ENCODE data around the gene NCAPD3.

NCAPD3 gene

GRCh38 chr11:134157451-134157850 is 66.3 kb downstream of the NCAPD3 start:
- no peak for DNase-seq

- DNase-seq, result no peak
These were observed 67.6 kb downstream of the NCAPD3 start for GRCh38 chr11:134155946-134156865.

GRCh38 chr11:134155456-134155855 is 68.3 kb downstream of the NCAPD3 start:
- no peak for DNase-seq

- no peak for DNase-seq
These were observed 69.3 kb downstream of the NCAPD3 start for GRCh38 chr11:134154441-134154840.

- DNase-seq, result no peak
These were observed 70.4 kb downstream of the NCAPD3 start for GRCh38 chr11:134153147-134153905.

- no peak for DNase-seq
These were observed 71.1 kb downstream of the NCAPD3 start for GRCh38 chr11:134152696-134153095.

GRCh38 chr11:134151083-134151747 is 72.6 kb downstream of the NCAPD3 start:
- no peak for DNase-seq

- DNase-seq, result no peak
These were observed 73.4 kb downstream of the NCAPD3 start for GRCh38 chr11:134150195-134150903.

- no peak for DNase-seq
These were observed 74.4 kb downstream of the NCAPD3 start for GRCh38 chr11:134149371-134149770.

GRCh38 chr11:134146598-134146997 is 77.2 kb downstream of the NCAPD3 start:
- no peak for DNase-seq

- no peak for DNase-seq
These were observed 78.1 kb downstream of the NCAPD3 start for GRCh38 chr11:134145715-134146114.

GRCh38 chr11:134144744-134145143 is 79.0 kb downstream of the NCAPD3 start:
- no peak for DNase-seq

- DNase-seq, result no peak
These were observed 80.0 kb downstream of the NCAPD3 start for GRCh38 chr11:134143801-134144200.

GRCh38 chr11:134142536-134142935 is 81.2 kb downstream of the NCAPD3 start:
- DNase-seq, result no peak

GRCh38 chr11:134140961-134141490 is 82.7 kb downstream of the NCAPD3 start:
- no peak for DNase-seq

GRCh38 chr11:134139873-134140331 is 83.9 kb downstream of the NCAPD3 start:
- DNase-seq, result no peak

GRCh38 chr11:134139303-134139872 is 84.4 kb downstream of the NCAPD3 start:
- DNase-seq, result no peak

- DNase-seq, result no peak
These were observed 85.4 kb downstream of the NCAPD3 start for GRCh38 chr11:134138376-134138775.

- no peak for DNase-seq
These were observed 89.6 kb downstream of the NCAPD3 start for GRCh38 chr11:134134167-134134566.

GRCh38 chr11:134132808-134133207 is 91.0 kb downstream of the NCAPD3 start:
- no peak for DNase-seq

GRCh38 chr11:134131628-134132244 is 92.0 kb downstream of the NCAPD3 start:
- DNase-seq, result no peak
